Transverse colon (tissue), 4 donors: ENCODE data around the gene KCNC2. TPM values are rescaled to one million over a fixed set of nuclear protein-coding genes. Genes with fewer than 3 reads are reported as not detected.

Experiments
- DNase-seq: peaks from one replicate; pipeline ENCODE4 v3.0.0-alpha.2; 2019
- H3K27ac ChIP-seq, 4 donors: fragments of 200-600 bp; sonication (generic); 2 replicates each; pipeline ENCODE4 v1.5.1; 2016 to 2018; ENCODE audit warnings: inconsistent platforms in 4 of 4
- H3K27me3 ChIP-seq: fragments of 200-600 bp; sonication (generic); 2 replicates; pipeline ENCODE4 v1.5.1; 2017; ENCODE audit warnings: inconsistent platforms
- H3K36me3 ChIP-seq, 4 donors: fragments of 200-600 bp; sonication (generic); 2 replicates each; pipeline ENCODE4 v1.5.1; 2017 to 2019; ENCODE audit warnings: inconsistent platforms in 4 of 4
- H3K4me1 ChIP-seq, 4 donors: fragments of 200-600 bp; sonication (generic); 2 replicates each; pipeline ENCODE4 v1.5.1; 2017 to 2020; ENCODE audit warnings: inconsistent platforms in 4 of 4
- H3K4me3 ChIP-seq, 4 donors: fragments of 200-600 bp; sonication (generic); 1 replicate in 1 of 4; 2 replicates in 3 of 4; pipeline versions ENCODE4 v1.5.1 to v1.6.1; 2017 to 2019; ENCODE audit warnings: inconsistent platforms in 4 of 4
- H3K9me3 ChIP-seq, 2 donors: fragments of 200-600 bp; sonication (generic); 2 replicates each; pipeline ENCODE4 v1.5.1; 2017 to 2019; ENCODE audit warnings: inconsistent platforms in 2 of 2
- CTCF ChIP-seq, 5 experiments: fragments of 200-600 bp in 3 of 5; fragments of 450-650 bp in 2 of 5; sonication (generic) in 3 of 5; IDR thresholded peaks; 1 replicate in 2 of 5; 2 replicates in 3 of 5; pipeline ENCODE4 v1.5.1; 2016 to 2017; ENCODE audit warnings: antibody characterized with exemption in 5 of 5, inconsistent platforms in 3 of 5, mild to moderate bottlenecking in 2 of 5, moderate library complexity in 1 of 5
- EP300 ChIP-seq: sonication (generic); formaldehyde crosslinking; IDR thresholded peaks from one replicate; pipeline ENCODE4 v1.6.1; 2017; ENCODE audit warnings: antibody characterized with exemption, low read depth
- POLR2A ChIP-seq: fragments of 450-650 bp; IDR thresholded peaks from one replicate; pipeline ENCODE4 v1.6.1; 2016; ENCODE audit warnings: antibody characterized with exemption, mild to moderate bottlenecking, moderate library complexity
- POLR2AphosphoS5 ChIP-seq, 3 donors: sonication (generic); formaldehyde crosslinking; IDR thresholded peaks; one replicate each; pipeline ENCODE4 v1.6.1; 2016; ENCODE audit warnings: antibody characterized with exemption in 3 of 3
- WGBS, 2 donors: methylation state at CpG; one replicate each; pipeline ENCODE4 v1.1.5; 2018; ENCODE audit warnings: low coverage in 1 of 2; 5-methylcytosine and 5-hydroxymethylcytosine counted together
- in situ Hi-C, 4 donors: fragments of 200-750 bp; cut with MboI; loops; one replicate each; pipeline versions ENCODE4 v1.15.0 to v1.15.1; 2017; ENCODE audit warnings: low sequenced_read_pairs in 3 of 4, low pct_ligation_motif_present in 1 of 4, low pct_unique_long_range_greater_than_20kb in 1 of 4
- intact Hi-C: fragments of 100-400 bp; cut with DNase I; formaldehyde crosslinking; loops from one replicate; pipeline ENCODE4 v1.15.1; 2023; ENCODE audit warnings: low total_unique reads
- total RNA-seq, 4 donors: library from RNA; depleted of rRNA; stranded (reverse); fragments of >200 nt; gene quantifications; one replicate each; pipeline ENCODE4 v1.1.0, GENCODE V29; 2016

Gene KCNC2
- total RNA-seq, 4 donors from 2014 or later = not detected

- H3K4me3 ChIP-seq = no peak overlapping the region
- intact Hi-C loops (no loop called here), in situ Hi-C loops (no loop called here)
- no peaks in the 10 kb centered on the region for H3K36me3 ChIP-seq
- H3K27ac ChIP-seq = no peak overlapping the region
- H3K9me3 ChIP-seq = no peaks in the 10 kb centered on the region
- no peak for TF ChIP-seq POLR2A
- TF ChIP-seq EP300 = no peak
- TF ChIP-seq POLR2AphosphoS5 (IDR thresholded peaks at IDR 0.05) = no peak
- TF ChIP-seq CTCF (IDR thresholded peaks at IDR 0.05) = no peak
- WGBS, 2 donors = 16 to 20% methylated on average over 2 of the region's 2 CpGs
- H3K4me1 ChIP-seq = peaks cover 0 to 9% (median 0%) of the 10 kb centered on the region in 4 donors
- no peak for DNase-seq
- H3K27me3 ChIP-seq = no peaks in the 10 kb centered on the region
Observed at GRCh38 chr12:75081305-75081704, 128.3 kb downstream of the KCNC2 start.

- intact Hi-C loops (no loop called here), in situ Hi-C loops (no loop called here)
- Histone ChIP-seq H3K4me1 (peaks cover 0 to 9% (median 0%) of the 10 kb centered on the region in 4 donors), H3K27me3 (no peaks in the 10 kb centered on the region), H3K36me3 (no peaks in the 10 kb centered on the region), H3K4me3 (no peak overlapping the region), H3K27ac (no peak overlapping the region), H3K9me3 (no peaks in the 10 kb centered on the region)
- WGBS, 2 donors = 61 to 62% methylated on average over 4 of the region's 4 CpGs
- TF ChIP-seq POLR2A (no peak), POLR2AphosphoS5 (IDR thresholded peaks at IDR 0.05) (no peak), EP300 (no peak), CTCF (IDR thresholded peaks at IDR 0.05) (no peak)
- no peak for DNase-seq
Observed at GRCh38 chr12:75080582-75080981, 129.1 kb downstream of the KCNC2 start.

GRCh38 chr12:75065482-75065881 lies 144.2 kb downstream of the KCNC2 start:
- no peaks in the 10 kb centered on the region for H3K27me3 ChIP-seq
- in situ Hi-C loops (no loop called here), intact Hi-C loops (no loop called here)
- H3K36me3 ChIP-seq = no peaks in the 10 kb centered on the region
- no peak overlapping the region for H3K27ac ChIP-seq
- H3K9me3 ChIP-seq = no peaks in the 10 kb centered on the region
- TF ChIP-seq CTCF (IDR thresholded peaks at IDR 0.05) = no peak
- no peak for TF ChIP-seq POLR2AphosphoS5 (IDR thresholded peaks at IDR 0.05)
- TF ChIP-seq EP300 = no peak
- 76 to 85% methylated on average over 2 of the region's 2 CpGs for whole genome bisulfite sequencing, 2 donors
- H3K4me3 ChIP-seq = no peak overlapping the region
- no peak for DNase-seq
- H3K4me1 ChIP-seq = no peaks in the 10 kb centered on the region

GRCh38 chr12:75062691-75063090 lies 146.9 kb downstream of the KCNC2 start:
- no peaks in the 10 kb centered on the region for H3K4me1 ChIP-seq
- in situ Hi-C loops = no loop called here
- no peak overlapping the region for H3K4me3 ChIP-seq
- 46 to 47% methylated on average over 2 of the region's 2 CpGs for WGBS, 2 donors
- no peak for TF ChIP-seq POLR2A
- TF ChIP-seq CTCF (IDR thresholded peaks at IDR 0.05) = no peak
- TF ChIP-seq EP300 = no peak
- no peak for TF ChIP-seq POLR2AphosphoS5 (IDR thresholded peaks at IDR 0.05)
- DNase-seq = no peak
- no peak overlapping the region for H3K27ac ChIP-seq
- no peaks in the 10 kb centered on the region for H3K9me3 ChIP-seq
- H3K27me3 ChIP-seq = no peaks in the 10 kb centered on the region
- intact Hi-C loops = no loop called here
- no peaks in the 10 kb centered on the region for H3K36me3 ChIP-seq
